Nephron (organoid): ENCODE data around the gene MDC1.
"Not testable (repeated sequence)": the region's sequence is repeated elsewhere in the genome, so short reads cannot be mapped to it uniquely, and the experiment has no call there.

ENCODE experiments used
- H3K27ac Mint-ChIP-seq, 3 experiments: 2 replicates each; pipeline ENCODE4 v1.8.0; 2020; ENCODE audit warnings: mixed read lengths in 3 of 3, mild to moderate bottlenecking in 2 of 3, moderate library complexity in 1 of 3
- H3K27me3 Mint-ChIP-seq: 2 replicates; pipeline ENCODE4 v1.8.0; 2021; ENCODE audit warnings: low read depth, mild to moderate bottlenecking, moderate library complexity, mixed read lengths
- H3K36me3 Mint-ChIP-seq: 2 replicates; pipeline ENCODE4 v1.8.0; 2020; ENCODE audit warnings: low read depth, mixed read lengths
- H3K4me1 Mint-ChIP-seq: 2 replicates; pipeline ENCODE4 v1.8.0; 2020; ENCODE audit warnings: mixed read lengths
- H3K4me3 Mint-ChIP-seq, 3 experiments: 2 replicates each; pipeline ENCODE4 v1.8.0; 2020; ENCODE audit warnings: mild to moderate bottlenecking in 3 of 3, mixed read lengths in 3 of 3, moderate library complexity in 2 of 3
- H3K9me3 Mint-ChIP-seq: 2 replicates; pipeline ENCODE4 v1.8.0; 2020; ENCODE audit warnings: mixed read lengths
- TF ChIP-seq, protein P1 (sequence below), 3 experiments: fragments of 200-600 bp; sonication (generic); IDR thresholded peaks; one replicate each; pipeline ENCODE4 v1.5.0; 2021; ENCODE audit warnings: antibody characterized with exemption in 3 of 3; ENCODE audit not compliant: unreplicated experiment in 3 of 3

Gene MDC1, protein sequence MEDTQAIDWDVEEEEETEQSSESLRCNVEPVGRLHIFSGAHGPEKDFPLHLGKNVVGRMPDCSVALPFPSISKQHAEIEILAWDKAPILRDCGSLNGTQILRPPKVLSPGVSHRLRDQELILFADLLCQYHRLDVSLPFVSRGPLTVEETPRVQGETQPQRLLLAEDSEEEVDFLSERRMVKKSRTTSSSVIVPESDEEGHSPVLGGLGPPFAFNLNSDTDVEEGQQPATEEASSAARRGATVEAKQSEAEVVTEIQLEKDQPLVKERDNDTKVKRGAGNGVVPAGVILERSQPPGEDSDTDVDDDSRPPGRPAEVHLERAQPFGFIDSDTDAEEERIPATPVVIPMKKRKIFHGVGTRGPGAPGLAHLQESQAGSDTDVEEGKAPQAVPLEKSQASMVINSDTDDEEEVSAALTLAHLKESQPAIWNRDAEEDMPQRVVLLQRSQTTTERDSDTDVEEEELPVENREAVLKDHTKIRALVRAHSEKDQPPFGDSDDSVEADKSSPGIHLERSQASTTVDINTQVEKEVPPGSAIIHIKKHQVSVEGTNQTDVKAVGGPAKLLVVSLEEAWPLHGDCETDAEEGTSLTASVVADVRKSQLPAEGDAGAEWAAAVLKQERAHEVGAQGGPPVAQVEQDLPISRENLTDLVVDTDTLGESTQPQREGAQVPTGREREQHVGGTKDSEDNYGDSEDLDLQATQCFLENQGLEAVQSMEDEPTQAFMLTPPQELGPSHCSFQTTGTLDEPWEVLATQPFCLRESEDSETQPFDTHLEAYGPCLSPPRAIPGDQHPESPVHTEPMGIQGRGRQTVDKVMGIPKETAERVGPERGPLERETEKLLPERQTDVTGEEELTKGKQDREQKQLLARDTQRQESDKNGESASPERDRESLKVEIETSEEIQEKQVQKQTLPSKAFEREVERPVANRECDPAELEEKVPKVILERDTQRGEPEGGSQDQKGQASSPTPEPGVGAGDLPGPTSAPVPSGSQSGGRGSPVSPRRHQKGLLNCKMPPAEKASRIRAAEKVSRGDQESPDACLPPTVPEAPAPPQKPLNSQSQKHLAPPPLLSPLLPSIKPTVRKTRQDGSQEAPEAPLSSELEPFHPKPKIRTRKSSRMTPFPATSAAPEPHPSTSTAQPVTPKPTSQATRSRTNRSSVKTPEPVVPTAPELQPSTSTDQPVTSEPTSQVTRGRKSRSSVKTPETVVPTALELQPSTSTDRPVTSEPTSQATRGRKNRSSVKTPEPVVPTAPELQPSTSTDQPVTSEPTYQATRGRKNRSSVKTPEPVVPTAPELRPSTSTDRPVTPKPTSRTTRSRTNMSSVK (N-terminal part only)

DNA sequence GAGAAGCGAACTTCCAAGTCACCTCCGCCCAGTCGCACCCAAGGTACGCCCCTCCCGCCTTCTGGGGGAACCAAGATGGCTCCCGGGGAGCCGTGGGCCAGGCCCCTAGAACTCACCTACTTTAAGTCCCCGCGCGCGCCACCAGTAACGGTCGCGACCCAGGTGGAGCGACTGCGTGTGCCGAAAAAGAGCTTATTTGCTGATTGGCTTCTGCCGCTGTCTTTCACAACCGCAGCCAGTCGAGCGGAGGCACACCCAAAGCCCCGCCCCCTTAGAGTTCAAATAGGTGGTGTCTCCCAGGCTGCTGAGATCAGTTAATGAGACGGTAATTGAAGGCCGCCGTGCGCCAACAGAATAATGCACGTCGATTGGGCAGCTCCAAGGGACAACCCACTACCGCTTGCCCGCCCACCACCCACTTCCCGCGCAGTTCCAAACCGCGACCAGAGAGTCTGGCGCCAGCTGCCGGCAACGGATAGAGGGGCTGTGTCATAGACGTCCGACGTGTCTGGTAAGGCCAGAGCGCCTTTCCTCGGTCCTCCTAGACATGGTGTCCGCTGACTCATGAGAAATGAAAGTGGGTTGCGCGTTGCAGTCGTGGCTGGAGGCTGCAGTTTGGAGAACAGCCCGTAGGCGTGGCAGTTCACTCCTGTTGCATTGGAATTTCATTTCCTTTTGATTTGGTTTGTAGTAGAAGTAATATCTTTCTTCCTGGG, at the start of gene MDC1:
Gene MDC1, minus strand, starts transcription at position 153 of the 716 bp plus-strand sequence. CDS start 2,106 bp downstream, outside the sequence.
- Mint-ChIP-seq H3K27me3 (no peaks in the 10 kb centered on the region), H3K4me1 (peaks cover 35% of the 10 kb centered on the region), H3K36me3 (peaks cover 39% of the 10 kb centered on the region), H3K4me3 (peak within 1 kb of the TSS; percentile 93 to 95 (median 94)), H3K27ac (peak within 1 kb of the TSS; percentile 100), H3K9me3 (no peaks in the 10 kb centered on the region)
- TF ChIP-seq, protein P1, sequence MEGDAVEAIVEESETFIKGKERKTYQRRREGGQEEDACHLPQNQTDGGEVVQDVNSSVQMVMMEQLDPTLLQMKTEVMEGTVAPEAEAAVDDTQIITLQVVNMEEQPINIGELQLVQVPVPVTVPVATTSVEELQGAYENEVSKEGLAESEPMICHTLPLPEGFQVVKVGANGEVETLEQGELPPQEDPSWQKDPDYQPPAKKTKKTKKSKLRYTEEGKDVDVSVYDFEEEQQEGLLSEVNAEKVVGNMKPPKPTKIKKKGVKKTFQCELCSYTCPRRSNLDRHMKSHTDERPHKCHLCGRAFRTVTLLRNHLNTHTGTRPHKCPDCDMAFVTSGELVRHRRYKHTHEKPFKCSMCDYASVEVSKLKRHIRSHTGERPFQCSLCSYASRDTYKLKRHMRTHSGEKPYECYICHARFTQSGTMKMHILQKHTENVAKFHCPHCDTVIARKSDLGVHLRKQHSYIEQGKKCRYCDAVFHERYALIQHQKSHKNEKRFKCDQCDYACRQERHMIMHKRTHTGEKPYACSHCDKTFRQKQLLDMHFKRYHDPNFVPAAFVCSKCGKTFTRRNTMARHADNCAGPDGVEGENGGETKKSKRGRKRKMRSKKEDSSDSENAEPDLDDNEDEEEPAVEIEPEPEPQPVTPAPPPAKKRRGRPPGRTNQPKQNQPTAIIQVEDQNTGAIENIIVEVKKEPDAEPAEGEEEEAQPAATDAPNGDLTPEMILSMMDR (IDR thresholded peaks at IDR 0.05; ENCODE audit: unreplicated experiment in 3 of 3) = peak; percentile 20 to 38 (median 28)

DNA sequence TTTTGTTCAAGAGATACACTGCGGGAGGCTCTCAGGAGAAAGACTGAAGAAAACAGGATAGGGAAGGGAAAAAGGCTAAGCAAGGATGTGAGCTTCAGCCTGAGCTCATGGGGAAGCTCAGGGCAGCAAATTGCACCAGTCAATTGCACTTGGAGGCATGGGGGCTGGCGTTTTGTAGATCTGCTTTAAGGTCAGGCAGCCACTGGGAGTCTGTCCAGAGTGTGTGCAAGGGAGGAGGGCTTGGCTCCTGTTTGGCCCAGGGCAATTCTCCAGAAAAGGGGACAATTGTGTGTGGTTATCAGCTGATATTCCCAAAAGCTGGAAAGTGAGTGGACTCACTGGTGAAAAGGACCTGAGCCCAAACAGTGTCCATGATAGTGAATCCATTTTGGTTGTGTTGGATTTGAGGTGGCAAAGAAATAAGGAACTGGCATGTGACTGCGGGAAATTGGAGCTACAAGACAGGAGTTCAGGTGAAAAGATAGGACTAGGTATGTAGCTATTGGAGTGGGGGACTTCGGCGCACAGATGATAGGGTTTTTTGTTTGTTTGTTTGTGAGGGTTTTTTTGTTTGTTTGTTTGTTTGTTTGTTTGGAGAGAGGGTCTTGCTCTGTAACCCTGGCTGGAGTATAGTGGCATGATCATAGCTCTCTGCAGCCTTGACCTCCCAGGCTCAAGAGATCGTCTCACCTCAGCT, 49.5 kb upstream of the MDC1 start:
- peak overlapping the region; percentile 63 to 91 (median 76) for H3K27ac Mint-ChIP-seq
- TF ChIP-seq, protein P1 (IDR thresholded peaks at IDR 0.05; ENCODE audit: unreplicated experiment in 3 of 3) = no peak
- H3K27me3 Mint-ChIP-seq = peaks cover 5% of the 10 kb centered on the region
- H3K9me3 Mint-ChIP-seq = peaks cover 2% of the 10 kb centered on the region
- H3K4me3 Mint-ChIP-seq = peak overlapping the region in 1 of 3 experiments; percentile 26
- H3K4me1 Mint-ChIP-seq = peaks cover 54% of the 10 kb centered on the region
- H3K36me3 Mint-ChIP-seq = no peaks in the 10 kb centered on the region

DNA sequence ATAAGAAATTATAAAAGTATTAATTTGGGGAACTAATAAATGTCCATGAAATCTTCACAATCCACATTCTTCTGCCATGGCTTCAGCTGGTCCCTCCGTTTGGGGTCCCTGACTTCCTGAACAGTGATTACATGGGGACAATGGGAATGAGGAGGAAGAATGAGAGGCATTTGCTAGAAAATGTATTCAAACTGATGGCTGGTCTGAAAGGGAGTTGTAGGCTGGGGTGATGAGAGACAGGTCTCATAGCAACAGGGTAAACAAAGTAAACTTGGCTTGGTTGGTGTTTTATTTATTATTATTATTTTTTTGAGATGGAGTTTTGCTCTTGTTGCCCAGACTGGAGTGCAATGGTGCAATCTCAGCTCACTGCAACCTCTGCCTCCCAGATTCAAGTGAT, 48.4 kb upstream of the MDC1 start:
- H3K27ac Mint-ChIP-seq = peak overlapping the region; percentile 58 to 76 (median 74)
- not testable (repeated sequence) for H3K9me3 Mint-ChIP-seq, H3K36me3 Mint-ChIP-seq, H3K27me3 Mint-ChIP-seq, H3K4me3 Mint-ChIP-seq
- peaks cover 56% of the 10 kb centered on the region for H3K4me1 Mint-ChIP-seq

DNA sequence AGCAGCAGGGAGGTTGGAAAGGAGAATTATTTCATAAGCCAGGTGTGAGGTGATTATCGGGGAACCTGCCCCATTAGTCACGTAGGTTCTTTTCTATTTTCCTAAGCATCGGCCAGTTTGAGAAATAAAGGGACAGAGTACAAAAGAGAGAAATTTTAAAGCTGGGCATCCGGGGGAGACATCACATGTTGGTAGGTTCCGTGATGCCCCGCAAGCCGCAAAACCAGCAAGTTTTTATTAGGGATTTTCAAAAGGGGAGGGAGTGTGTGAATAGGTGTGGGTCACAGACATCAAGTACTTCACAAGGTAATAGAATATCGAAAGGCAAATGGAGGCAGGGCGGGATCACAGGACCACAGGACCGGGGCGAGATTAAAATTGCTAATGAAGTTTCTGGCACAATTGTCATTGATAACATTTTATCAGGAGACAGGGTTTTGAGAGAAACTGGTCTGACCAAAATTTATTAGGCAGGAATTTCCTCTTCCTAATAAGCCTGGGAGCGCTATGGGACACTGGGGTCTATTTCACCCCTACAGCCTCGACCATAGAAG, 47.5 kb upstream of the MDC1 start:
- H3K27me3 Mint-ChIP-seq, H3K36me3 Mint-ChIP-seq, H3K9me3 Mint-ChIP-seq: not testable (repeated sequence)
- H3K27ac Mint-ChIP-seq = peak overlapping the region; percentile 76 to 92 (median 88)
- peak overlapping the region; percentile 1 to 20 (median 2) for H3K4me3 Mint-ChIP-seq
- H3K4me1 Mint-ChIP-seq = peaks cover 50% of the 10 kb centered on the region

DNA sequence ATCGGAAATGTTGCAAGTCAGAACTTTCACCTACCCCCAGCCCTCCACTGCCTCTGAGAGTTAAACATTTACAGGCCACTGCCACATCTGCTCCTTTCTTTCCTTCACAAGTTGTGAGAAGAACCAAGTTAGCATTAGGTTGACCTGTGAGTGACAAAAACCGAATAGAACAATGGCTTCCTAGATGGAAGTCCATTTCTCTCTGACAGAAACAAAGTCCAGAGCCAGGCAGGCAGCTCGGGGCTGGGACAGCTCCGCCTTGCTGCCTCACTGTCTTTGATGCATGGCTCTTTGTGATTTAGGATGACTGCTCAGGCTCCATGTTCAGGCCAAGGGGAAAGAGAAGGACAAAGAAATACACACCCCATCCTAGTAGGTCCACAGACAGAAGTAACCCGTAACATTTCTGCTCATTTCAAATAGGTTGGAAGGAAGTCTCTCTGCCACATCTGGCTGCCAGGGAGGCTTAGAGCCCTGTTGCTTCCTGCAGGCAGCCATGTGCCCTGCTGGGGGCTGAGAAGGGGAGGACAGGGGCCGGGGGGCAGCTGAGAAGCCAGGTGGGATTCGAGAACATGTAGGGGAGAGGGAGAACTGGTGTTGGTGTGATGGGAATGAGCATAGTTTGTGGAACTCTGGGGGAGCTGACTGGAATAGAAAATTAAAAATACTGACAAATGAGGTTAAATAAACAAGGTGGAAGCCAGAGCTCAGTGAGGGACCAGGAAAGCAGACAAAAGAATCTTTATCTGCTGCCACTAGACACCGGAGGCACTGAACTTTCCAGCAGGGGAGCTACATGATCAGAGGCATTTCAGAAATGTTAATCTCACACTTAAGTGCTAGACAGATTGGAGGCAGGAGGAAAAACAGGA, 46.8 kb upstream of the MDC1 start:
- peaks cover 5% of the 10 kb centered on the region for H3K27me3 Mint-ChIP-seq
- H3K27ac Mint-ChIP-seq = peak overlapping the region; percentile 76 to 92 (median 88)
- H3K9me3 Mint-ChIP-seq = peaks cover 2% of the 10 kb centered on the region
- H3K36me3 Mint-ChIP-seq = no peaks in the 10 kb centered on the region
- TF ChIP-seq, protein P1 (IDR thresholded peaks at IDR 0.05; ENCODE audit: unreplicated experiment in 3 of 3) = peak in 2 of 3 experiments; percentile 12 to 16
- H3K4me3 Mint-ChIP-seq = peak overlapping the region; percentile 5 to 20 (median 20)
- H3K4me1 Mint-ChIP-seq = peaks cover 47% of the 10 kb centered on the region
